H1 (cell line): ENCODE results near the gene HECTD3. TPM values are rescaled to one million over a fixed set of nuclear protein-coding genes. Genes with fewer than 3 reads are reported as not detected.

Source experiments
- CTCF ChIA-PET: fragments of 300-600 bp; sonication (Branson Sonifier 250); formaldehyde crosslinking; loops from one replicate; lab custom pipeline; 2021; ENCODE audit not compliant: partially characterized antibody; lab: Charles Lee
- POLR2A ChIA-PET: fragments of 300-600 bp; sonication (Branson Sonifier 250); formaldehyde crosslinking; loops from one replicate; lab custom pipeline; 2021; ENCODE audit warnings: inconsistent platforms; ENCODE audit not compliant: partially characterized antibody; lab: Charles Lee
- DNase-seq, 2 experiments: peaks; one replicate each; pipeline versions ENCODE4 v3.0.0 to v3.0.0-alpha.2; 2010 to 2022; ENCODE audit warnings: low spot score in 2 of 2, low read depth in 1 of 2, mixed read lengths in 1 of 2
- FAIRE-seq: peaks from 2 replicates; lab custom pipeline; 2011; peaks lifted over from hg19 to GRCh38; lab: Jason Lieb, UNC
- H2AFZ ChIP-seq: 2 replicates; pipeline ENCODE4 v1.8.1; 2012; ENCODE audit warnings: low read length, inconsistent platforms
- H2AK5ac ChIP-seq: 2 replicates; pipeline ENCODE4 v1.6.1; 2013; ENCODE audit warnings: low read depth, low read length
- H2BK120ac ChIP-seq: replicated peaks from 2 replicates; pipeline ENCODE3; 2013; ENCODE audit warnings: low read depth, low read length, inconsistent platforms
- H2BK12ac ChIP-seq: 2 replicates; pipeline ENCODE4 v1.6.1; 2013; ENCODE audit warnings: low read depth, low read length
- H2BK15ac ChIP-seq: 2 replicates; pipeline ENCODE4 v1.6.1; 2013; ENCODE audit warnings: low read length
- H2BK20ac ChIP-seq: 2 replicates; pipeline ENCODE4 v1.6.1; 2013; ENCODE audit warnings: low read length
- H2BK5ac ChIP-seq: 2 replicates; pipeline ENCODE4 v1.6.1; 2013; ENCODE audit warnings: low read depth, low read length
- H3K14ac ChIP-seq: 2 replicates; pipeline ENCODE4 v1.6.1; 2013; ENCODE audit warnings: inconsistent platforms; ENCODE audit not compliant: insufficient read length
- H3K18ac ChIP-seq: 2 replicates; pipeline ENCODE4 v1.6.1; 2013; ENCODE audit warnings: low read length; ENCODE audit errors: extremely low read depth
- H3K23ac ChIP-seq: 2 replicates; pipeline ENCODE4 v1.6.1; 2013; ENCODE audit warnings: inconsistent platforms; ENCODE audit not compliant: insufficient read length
- H3K23me2 ChIP-seq: 2 replicates; pipeline ENCODE4 v1.6.1; 2013; ENCODE audit warnings: low read depth, low read length
- H3K27ac ChIP-seq: 2 replicates; pipeline ENCODE4 v1.6.1; 2011; ENCODE audit warnings: low read depth, low read length, inconsistent platforms
- H3K27me3 ChIP-seq, 4 experiments: replicated peaks in 1 of 4; 1 replicate in 1 of 4; 2 replicates in 3 of 4; pipeline versions ENCODE4 v1.6.1 to v1.8.1; 2011 to 2013; ENCODE audit warnings: low read length in 3 of 4, mild to moderate bottlenecking in 3 of 4, inconsistent platforms in 2 of 4, mixed read lengths in 2 of 4, moderate library complexity in 1 of 4; ENCODE audit not compliant: control insufficient read depth in 3 of 4, insufficient read depth in 3 of 4; ENCODE audit errors: extremely low read depth in 1 of 4
- H3K36me3 ChIP-seq, 4 experiments: 2 replicates each; pipeline versions ENCODE4 v1.6.1 to v1.8.1; 2011 to 2013; ENCODE audit warnings: mild to moderate bottlenecking in 4 of 4, low read length in 3 of 4, moderate library complexity in 2 of 4, control low read depth in 1 of 4, inconsistent platforms in 1 of 4; ENCODE audit not compliant: insufficient read depth in 4 of 4, control insufficient read depth in 2 of 4
- H3K4ac ChIP-seq: replicated peaks from 2 replicates; pipeline ENCODE3; 2013; ENCODE audit warnings: low read length, low read depth, mixed read lengths, inconsistent platforms; ENCODE audit not compliant: insufficient read length
- H3K4me1 ChIP-seq, 4 experiments: replicated peaks in 1 of 4; 1 replicate in 1 of 4; 2 replicates in 3 of 4; pipeline versions ENCODE4 v1.6.1 to v1.8.1; 2011 to 2013; ENCODE audit warnings: low read length in 3 of 4, inconsistent platforms in 2 of 4, mixed read lengths in 1 of 4; ENCODE audit not compliant: insufficient read depth in 4 of 4, control insufficient read depth in 3 of 4
- H3K4me2 ChIP-seq, 2 experiments: 2 replicates each; pipeline versions ENCODE4 v1.6.1 to v1.8.1; 2011 to 2013; ENCODE audit warnings: low read depth in 2 of 2, low read length in 2 of 2, control low read depth in 1 of 2, inconsistent platforms in 1 of 2, mild to moderate bottlenecking in 1 of 2; ENCODE audit not compliant: insufficient read depth in 1 of 2
- H3K4me3 ChIP-seq, 4 experiments: fragments of 200-600, 300-600 bp in 1 of 4; sonication (generic), shearing (Covaris generic), sonication (Bioruptor Twin) in 1 of 4; 2 replicates each; pipeline versions ENCODE4 v1.5.1 to v1.8.1; 2011 to 2016; ENCODE audit warnings: low read length in 4 of 4, low read depth in 3 of 4, control low read depth in 2 of 4, inconsistent platforms in 2 of 4, mild to moderate bottlenecking in 2 of 4, mixed read lengths in 1 of 4, moderate library complexity in 1 of 4; ENCODE audit not compliant: insufficient read depth in 2 of 4; ENCODE audit errors: extremely low read depth in 1 of 4
- H3K56ac ChIP-seq: replicated peaks from 2 replicates; pipeline ENCODE3; 2013; ENCODE audit warnings: low read depth, mild to moderate bottlenecking, mixed read lengths, low read length, inconsistent platforms; ENCODE audit not compliant: insufficient read length
- H3K79me1 ChIP-seq: 2 replicates; pipeline ENCODE4 v1.6.1; 2013; ENCODE audit warnings: low read depth, low read length, control low read depth
- H3K79me2 ChIP-seq, 2 experiments: 2 replicates each; pipeline versions ENCODE4 v1.6.1 to v1.8.1; 2012 to 2013; ENCODE audit warnings: low read length in 2 of 2, mild to moderate bottlenecking in 2 of 2, inconsistent platforms in 1 of 2; ENCODE audit not compliant: insufficient read depth in 2 of 2, control insufficient read depth in 1 of 2
- H3K9ac ChIP-seq, 4 experiments: replicated peaks in 1 of 4; 1 replicate in 1 of 4; 2 replicates in 3 of 4; pipeline versions ENCODE4 v1.6.1 to v1.8.1; 2011 to 2013; ENCODE audit warnings: low read depth in 3 of 4, low read length in 3 of 4, control low read depth in 2 of 4, mild to moderate bottlenecking in 2 of 4, moderate library complexity in 2 of 4, inconsistent platforms in 1 of 4; ENCODE audit errors: extremely low read depth in 1 of 4
- H3K9me3 ChIP-seq, 2 experiments: 2 replicates each; pipeline versions ENCODE4 v1.6.1 to v1.8.1; 2012 to 2013; ENCODE audit warnings: mild to moderate bottlenecking in 2 of 2, moderate library complexity in 2 of 2, control low read depth in 1 of 2, inconsistent platforms in 1 of 2, low read depth in 1 of 2, low read length in 1 of 2, mixed read lengths in 1 of 2; ENCODE audit not compliant: insufficient read depth in 2 of 2
- H4K20me1 ChIP-seq, 2 experiments: replicated peaks in 1 of 2; 2 replicates each; pipeline versions ENCODE3 to v1.8.1; 2011 to 2013; ENCODE audit warnings: inconsistent platforms in 2 of 2, low read length in 2 of 2, mild to moderate bottlenecking in 1 of 2; ENCODE audit not compliant: insufficient read depth in 2 of 2, control insufficient read depth in 1 of 2
- H4K5ac ChIP-seq: 2 replicates; pipeline ENCODE4 v1.6.1; 2013; ENCODE audit warnings: low read length, low read depth, mixed read lengths, inconsistent platforms; ENCODE audit not compliant: insufficient read length
- H4K8ac ChIP-seq: 2 replicates; pipeline ENCODE4 v1.8.0; 2013; ENCODE audit warnings: mild to moderate bottlenecking, moderate library complexity, low read length, inconsistent platforms; ENCODE audit not compliant: insufficient read depth; ENCODE audit errors: extremely low read depth
- H4K91ac ChIP-seq: replicated peaks from 2 replicates; pipeline ENCODE3; 2013; ENCODE audit warnings: low read length, mixed read lengths, inconsistent platforms; ENCODE audit not compliant: insufficient read length
- CBX5 ChIP-seq: fragments of 300-800, 300-1000 bp; sonication (generic); IDR thresholded peaks from 2 replicates; pipeline ENCODE4 v1.7.1; 2016; ENCODE audit warnings: antibody characterized with exemption, low read length, low read depth
- CBX8 ChIP-seq: fragments of 300-800, 300-1000 bp; sonication (generic); IDR thresholded peaks from 2 replicates; pipeline ENCODE4 v1.7.1; 2016; ENCODE audit warnings: low read depth, low read length, borderline replicate concordance
- CHD1 ChIP-seq: IDR thresholded peaks from 2 replicates; pipeline ENCODE4 v1.6.1; 2012; ENCODE audit warnings: low read depth, low read length, improper control_type of control experiment
- CHD2 ChIP-seq: IDR thresholded peaks from 2 replicates; pipeline ENCODE4 v1.6.1; 2012; ENCODE audit warnings: low read length, improper control_type of control experiment
- GABPA ChIP-seq: IDR thresholded peaks from 2 replicates; pipeline ENCODE4 v1.6.1; 2011; ENCODE audit warnings: mild to moderate bottlenecking, low read length, moderate library complexity, borderline replicate concordance; ENCODE audit not compliant: insufficient read depth
- KDM4A ChIP-seq: IDR thresholded peaks from one replicate; pipeline ENCODE4 v1.7.1; 2012; ENCODE audit warnings: low read depth, mild to moderate bottlenecking, moderate library complexity, low read length, inconsistent platforms; ENCODE audit not compliant: severe bottlenecking
- KDM5A ChIP-seq: fragments of 200-600 bp; IDR thresholded peaks from 2 replicates; pipeline ENCODE4 v1.7.1; 2012; ENCODE audit warnings: mild to moderate bottlenecking, low read length, inconsistent platforms, mixed read lengths
- POLR2A ChIP-seq, 2 experiments: IDR thresholded peaks; 1 replicate in 1 of 2; 2 replicates in 1 of 2; pipeline ENCODE4 v1.6.1; 2011; ENCODE audit warnings: low read depth in 2 of 2, low read length in 2 of 2, mild to moderate bottlenecking in 2 of 2; ENCODE audit errors: control extremely low read depth in 1 of 2
- RFX5 ChIP-seq: IDR thresholded peaks from 2 replicates; pipeline ENCODE4 v1.6.1; 2011; ENCODE audit warnings: low read depth, low read length, improper control_type of control experiment, borderline replicate concordance
- SP1 ChIP-seq: IDR thresholded peaks from 2 replicates; pipeline ENCODE4 v1.6.1; 2011; ENCODE audit warnings: low read depth, low read length
- SP2 ChIP-seq: IDR thresholded peaks from 2 replicates; pipeline ENCODE4 v1.6.1; 2012; ENCODE audit warnings: mild to moderate bottlenecking, low read length, inconsistent platforms
- TAF1 ChIP-seq: IDR thresholded peaks from 2 replicates; pipeline ENCODE4 v1.6.1; 2011; ENCODE audit warnings: mild to moderate bottlenecking, low read depth, low read length
- WGBS, 2 experiments: shearing (Covaris generic) in 1 of 2; methylation state at CpG; one replicate each; pipeline versions ENCODE4 v1.1.6 to v1.1.7; 2013 to 2015; ENCODE audit warnings: low lambda C conversion rate in 2 of 2, mixed read lengths in 2 of 2, inconsistent platforms in 1 of 2, low coverage in 1 of 2, missing lambda C conversion rate in 1 of 2; ENCODE audit not compliant: insufficient replicate concordance in 2 of 2, insufficient coverage in 1 of 2, insufficient read length in 1 of 2; ENCODE audit errors: extremely low coverage in 1 of 2, missing lambda C conversion rate in 1 of 2; 5-methylcytosine and 5-hydroxymethylcytosine counted together
- polyA plus RNA-seq, 7 experiments: library from polyadenylated mRNA; depleted of rRNA in 3 of 7; stranded (reverse) in 5 of 7; unstranded in 2 of 7; fragments of >200 nt in 5 of 7; fragments of 200-250 nt in 2 of 7; gene quantifications; 1 replicate in 5 of 7; 2 replicates in 1 of 7; 4 replicates in 1 of 7; pipeline versions ENCODE4 v1.2.1 to v1.2.3, GENCODE V29; 2011 to 2013; ENCODE audit warnings: missing spikeins in 2 of 7, mixed read lengths in 2 of 7
- total RNA-seq: library from RNA; stranded (reverse); fragmentation: NEBNext Ultra II Directional; extraction: Animal tissue kit (Norgen Biotek cat#: 25700); gene quantifications from 2 replicates; pipeline ENCODE4 v1.2.1, GENCODE V29; 2021
- TF ChIP-seq, protein P1 (sequence below), 3 experiments: IDR thresholded peaks; 1 replicate in 2 of 3; 2 replicates in 1 of 3; pipeline versions ENCODE4 v1.5.1 to v1.6.1; 2011; ENCODE audit warnings: low read length in 3 of 3, mild to moderate bottlenecking in 3 of 3, inconsistent platforms in 2 of 3, low read depth in 1 of 3, moderate library complexity in 1 of 3; ENCODE audit not compliant: insufficient read depth in 1 of 3; ENCODE audit errors: control extremely low read depth in 1 of 3

HECTD3 gene
- total and polyA plus RNA-seq, 2 of the 8 experiments (the other 6 are each of a cell fraction or from before 2014, with no cell fraction given): 32.9 to 52.7 TPM

DNA sequence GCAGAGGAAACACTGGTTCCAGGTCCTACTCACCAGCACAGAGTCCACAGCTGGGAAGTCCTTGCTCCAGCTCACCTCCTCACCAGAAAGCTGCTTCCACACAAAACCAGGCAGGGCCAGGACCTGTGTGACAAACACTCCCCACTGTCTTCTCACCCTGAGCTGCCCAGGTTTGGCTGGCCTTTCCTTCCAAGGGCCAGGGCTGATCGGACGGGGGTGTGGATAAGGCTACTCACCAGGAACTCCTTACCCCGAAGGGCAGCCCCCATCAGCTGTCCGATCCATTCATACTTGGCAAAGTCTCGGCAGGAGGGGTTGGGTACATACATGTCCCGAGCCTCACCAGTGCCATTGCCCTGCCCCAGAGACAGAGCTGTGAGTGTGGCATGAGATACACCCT is 5.4 kb downstream of the HECTD3 start:
- Histone ChIP-seq H3K56ac (no peak overlapping the region), H4K91ac (no peak overlapping the region), H2BK20ac (no peak overlapping the region), H3K79me2 (no peaks in the 10 kb centered on the region), H2BK5ac (no peak overlapping the region), H4K5ac (no peak overlapping the region), H3K9me3 (no peaks in the 10 kb centered on the region), H4K8ac (no peak overlapping the region), H4K20me1 (peaks cover 0 to 11% of the 10 kb centered on the region in 2 experiments), H3K36me3 (peaks cover 6 to 40% (median 17%) of the 10 kb centered on the region in 4 experiments; a peak in 7 of 8 replicates), H3K18ac (no peak overlapping the region), H3K9ac (no peak overlapping the region), H2AK5ac (no peak overlapping the region), H3K4ac (no peak overlapping the region), H3K4me1 (peaks cover 0 to 6% (median 4%) of the 10 kb centered on the region in 4 experiments; a peak in 4 of 7 replicates), H3K14ac (no peak overlapping the region), H3K4me2 (no peak overlapping the region), H2AFZ (no peak overlapping the region), H2BK120ac (no peak overlapping the region), H3K23me2 (peaks cover 5% of the 10 kb centered on the region; the same call in 1 of the 2 replicates), H3K4me3 (no peak overlapping the region), H3K27me3 (no peaks in the 10 kb centered on the region), H3K23ac (no peak overlapping the region), H2BK12ac (no peak overlapping the region), H2BK15ac (no peak overlapping the region), H3K27ac (no peak overlapping the region), H3K79me1 (no peaks in the 10 kb centered on the region)
- ChIA-PET POLR2A (interaction anchor here (0.6 to 1.5 kb wide), 4 partner anchors 9 to 284 kb away, joined by 3 to 4 read pairs (median 3); no protein-coding TSS in a partner anchor), CTCF (interaction anchor here (0.6 to 2.9 kb wide), 8 partner anchors 9 to 353 kb away, joined by 3 to 8 read pairs (median 4); no protein-coding TSS in a partner anchor)
- no peak for FAIRE-seq
- 87% methylated on average over 6 of the region's 6 CpGs; no CpG with 5 or more reads in 1 of the 2 experiments for WGBS, 2 experiments
- DNase-seq: no peak
- TF ChIP-seq CBX5 (no peak), TAF1 (no peak), SP2 (no peak), KDM5A (no peak), GABPA (no peak), SP1 (no peak), CBX8 (no peak), CHD2 (no peak), RFX5 (no peak), POLR2A (IDR thresholded peaks at IDR 0.05; ENCODE audit: control extremely low read depth in 1 of 2, low read depth in 2 of 2, low read length in 2 of 2) (no peak), KDM4A (no peak), CHD1 (no peak)
- TF ChIP-seq, protein P1, sequence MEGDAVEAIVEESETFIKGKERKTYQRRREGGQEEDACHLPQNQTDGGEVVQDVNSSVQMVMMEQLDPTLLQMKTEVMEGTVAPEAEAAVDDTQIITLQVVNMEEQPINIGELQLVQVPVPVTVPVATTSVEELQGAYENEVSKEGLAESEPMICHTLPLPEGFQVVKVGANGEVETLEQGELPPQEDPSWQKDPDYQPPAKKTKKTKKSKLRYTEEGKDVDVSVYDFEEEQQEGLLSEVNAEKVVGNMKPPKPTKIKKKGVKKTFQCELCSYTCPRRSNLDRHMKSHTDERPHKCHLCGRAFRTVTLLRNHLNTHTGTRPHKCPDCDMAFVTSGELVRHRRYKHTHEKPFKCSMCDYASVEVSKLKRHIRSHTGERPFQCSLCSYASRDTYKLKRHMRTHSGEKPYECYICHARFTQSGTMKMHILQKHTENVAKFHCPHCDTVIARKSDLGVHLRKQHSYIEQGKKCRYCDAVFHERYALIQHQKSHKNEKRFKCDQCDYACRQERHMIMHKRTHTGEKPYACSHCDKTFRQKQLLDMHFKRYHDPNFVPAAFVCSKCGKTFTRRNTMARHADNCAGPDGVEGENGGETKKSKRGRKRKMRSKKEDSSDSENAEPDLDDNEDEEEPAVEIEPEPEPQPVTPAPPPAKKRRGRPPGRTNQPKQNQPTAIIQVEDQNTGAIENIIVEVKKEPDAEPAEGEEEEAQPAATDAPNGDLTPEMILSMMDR (IDR thresholded peaks at IDR 0.05; ENCODE audit: control extremely low read depth in 1 of 3, insufficient read depth in 1 of 3, low read depth in 1 of 3, low read length in 3 of 3): no peak
